Measurements from ENCODE around the gene ICAM1.
"Not testable (repeated sequence)": the region's sequence is repeated elsewhere in the genome, so short reads cannot be mapped to it uniquely, and the experiment has no call there.

Gene ICAM1

DNA sequence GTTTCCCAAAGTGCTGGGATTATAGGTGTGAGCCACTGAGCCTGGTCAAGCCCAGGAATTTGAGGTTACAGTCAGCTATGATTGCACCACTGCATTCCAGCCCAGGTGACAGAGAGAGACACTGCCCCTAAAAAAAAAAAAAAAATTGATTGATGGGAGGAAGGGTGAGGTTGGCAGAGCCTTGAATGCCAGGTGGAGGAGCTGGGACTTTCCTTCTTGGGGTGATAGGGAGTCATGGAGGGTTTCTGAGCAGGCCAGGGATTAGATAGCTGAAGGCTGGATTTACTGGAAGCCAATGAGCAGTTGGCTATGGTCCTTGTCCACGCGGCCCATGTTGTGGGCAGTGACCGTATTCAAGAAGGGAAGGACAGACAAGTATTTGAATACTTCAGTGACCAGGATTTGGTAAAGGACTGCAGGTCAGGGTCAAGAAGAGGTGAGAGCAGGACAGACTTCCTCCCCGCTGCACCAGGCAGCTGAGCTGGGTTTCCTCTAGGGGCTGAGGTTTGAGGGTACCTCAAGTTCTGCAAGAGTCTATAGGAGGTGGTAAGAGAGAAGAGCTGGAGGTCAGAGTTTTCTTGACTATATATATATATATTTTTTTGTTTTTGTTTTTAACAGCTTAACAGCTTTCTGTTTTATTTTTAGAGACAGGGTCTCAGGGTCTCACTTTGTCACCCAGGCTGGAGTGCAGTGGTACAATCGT, 9.0 kb downstream of the ICAM1 start:
- no peak for TF ChIP-seq ZFX (IDR thresholded peaks at IDR 0.05)
- TF ChIP-seq, protein P1, sequence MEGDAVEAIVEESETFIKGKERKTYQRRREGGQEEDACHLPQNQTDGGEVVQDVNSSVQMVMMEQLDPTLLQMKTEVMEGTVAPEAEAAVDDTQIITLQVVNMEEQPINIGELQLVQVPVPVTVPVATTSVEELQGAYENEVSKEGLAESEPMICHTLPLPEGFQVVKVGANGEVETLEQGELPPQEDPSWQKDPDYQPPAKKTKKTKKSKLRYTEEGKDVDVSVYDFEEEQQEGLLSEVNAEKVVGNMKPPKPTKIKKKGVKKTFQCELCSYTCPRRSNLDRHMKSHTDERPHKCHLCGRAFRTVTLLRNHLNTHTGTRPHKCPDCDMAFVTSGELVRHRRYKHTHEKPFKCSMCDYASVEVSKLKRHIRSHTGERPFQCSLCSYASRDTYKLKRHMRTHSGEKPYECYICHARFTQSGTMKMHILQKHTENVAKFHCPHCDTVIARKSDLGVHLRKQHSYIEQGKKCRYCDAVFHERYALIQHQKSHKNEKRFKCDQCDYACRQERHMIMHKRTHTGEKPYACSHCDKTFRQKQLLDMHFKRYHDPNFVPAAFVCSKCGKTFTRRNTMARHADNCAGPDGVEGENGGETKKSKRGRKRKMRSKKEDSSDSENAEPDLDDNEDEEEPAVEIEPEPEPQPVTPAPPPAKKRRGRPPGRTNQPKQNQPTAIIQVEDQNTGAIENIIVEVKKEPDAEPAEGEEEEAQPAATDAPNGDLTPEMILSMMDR (conservative IDR thresholded peaks at IDR 0.05) = no peak
- H3K27ac ChIP-seq = no peak overlapping the region

DNA sequence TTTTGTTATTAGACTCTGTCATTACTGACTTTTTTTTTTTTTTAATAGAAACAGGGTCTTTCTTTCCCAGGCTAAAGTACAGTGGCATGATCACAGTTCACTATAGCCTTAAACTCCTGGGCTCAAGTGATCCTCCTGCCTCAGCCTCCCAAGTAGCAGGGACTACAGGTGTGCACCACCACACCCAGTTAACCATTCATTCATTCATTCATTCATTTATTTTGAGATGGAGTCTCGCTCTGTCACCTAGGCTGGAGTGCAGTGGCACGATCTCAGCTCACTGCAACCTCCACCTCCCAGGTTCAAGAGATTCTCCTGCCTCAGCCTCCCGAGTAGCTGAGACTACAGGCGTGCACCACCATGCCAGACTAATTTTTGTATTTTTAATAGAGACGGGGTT, 11.1 kb downstream of the ICAM1 start:
- H3K27ac ChIP-seq = not testable (repeated sequence)

DNA sequence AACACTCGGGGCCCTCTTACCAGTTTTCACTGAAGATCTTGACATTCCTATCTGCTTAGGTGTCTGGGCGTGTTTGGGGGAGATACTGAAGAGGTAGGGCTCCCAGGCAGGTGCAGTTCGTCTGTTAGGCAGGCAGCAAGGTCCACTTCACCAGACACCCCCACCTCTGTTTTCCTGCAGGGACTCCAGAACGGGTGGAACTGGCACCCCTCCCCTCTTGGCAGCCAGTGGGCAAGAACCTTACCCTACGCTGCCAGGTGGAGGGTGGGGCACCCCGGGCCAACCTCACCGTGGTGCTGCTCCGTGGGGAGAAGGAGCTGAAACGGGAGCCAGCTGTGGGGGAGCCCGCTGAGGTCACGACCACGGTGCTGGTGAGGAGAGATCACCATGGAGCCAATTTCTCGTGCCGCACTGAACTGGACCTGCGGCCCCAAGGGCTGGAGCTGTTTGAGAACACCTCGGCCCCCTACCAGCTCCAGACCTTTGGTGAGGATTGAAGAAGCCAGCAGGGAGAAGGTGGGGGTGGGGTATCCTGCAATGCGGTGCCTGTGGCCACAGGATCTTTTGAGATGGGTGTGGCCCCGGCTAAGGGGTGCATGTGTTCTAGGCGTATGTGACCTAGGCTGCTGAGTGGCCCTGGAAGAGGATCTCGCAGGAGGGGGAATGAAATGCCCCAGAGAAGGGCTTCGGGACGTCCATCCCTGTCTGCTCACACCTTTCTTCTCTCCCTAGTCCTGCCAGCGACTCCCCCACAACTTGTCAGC, 12.6 kb downstream of the ICAM1 start:
- no peak overlapping the region for H3K27ac ChIP-seq
- TF ChIP-seq, protein P1 (conservative IDR thresholded peaks at IDR 0.05) = no peak
- TF ChIP-seq ZFX (IDR thresholded peaks at IDR 0.05) = no peak

DNA sequence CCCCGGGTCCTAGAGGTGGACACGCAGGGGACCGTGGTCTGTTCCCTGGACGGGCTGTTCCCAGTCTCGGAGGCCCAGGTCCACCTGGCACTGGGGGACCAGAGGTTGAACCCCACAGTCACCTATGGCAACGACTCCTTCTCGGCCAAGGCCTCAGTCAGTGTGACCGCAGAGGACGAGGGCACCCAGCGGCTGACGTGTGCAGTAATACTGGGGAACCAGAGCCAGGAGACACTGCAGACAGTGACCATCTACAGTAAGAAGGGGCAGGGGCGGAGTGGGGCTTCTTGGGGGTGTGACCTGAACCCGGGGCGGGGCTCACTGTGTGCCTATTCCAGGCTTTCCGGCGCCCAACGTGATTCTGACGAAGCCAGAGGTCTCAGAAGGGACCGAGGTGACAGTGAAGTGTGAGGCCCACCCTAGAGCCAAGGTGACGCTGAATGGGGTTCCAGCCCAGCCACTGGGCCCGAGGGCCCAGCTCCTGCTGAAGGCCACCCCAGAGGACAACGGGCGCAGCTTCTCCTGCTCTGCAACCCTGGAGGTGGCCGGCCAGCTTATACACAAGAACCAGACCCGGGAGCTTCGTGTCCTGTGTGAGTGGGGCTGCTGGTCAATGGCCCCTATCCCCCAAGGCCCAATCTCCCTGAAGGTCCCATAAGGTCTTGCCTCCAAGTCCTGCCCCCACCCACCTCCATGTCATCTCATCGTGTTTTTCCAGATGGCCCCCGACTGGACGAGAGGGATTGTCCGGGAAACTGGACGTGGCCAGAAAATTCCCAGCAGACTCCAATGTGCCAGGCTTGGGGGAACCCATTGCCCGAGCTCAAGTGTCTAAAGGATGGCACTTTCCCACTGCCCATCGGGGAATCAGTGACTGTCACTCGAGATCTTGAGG, 13.4 kb downstream of the ICAM1 start:
- H3K27ac ChIP-seq = no peak overlapping the region
- TF ChIP-seq, protein P1 (conservative IDR thresholded peaks at IDR 0.05) = no peak
- TF ChIP-seq ZFX (IDR thresholded peaks at IDR 0.05) = no peak

DNA sequence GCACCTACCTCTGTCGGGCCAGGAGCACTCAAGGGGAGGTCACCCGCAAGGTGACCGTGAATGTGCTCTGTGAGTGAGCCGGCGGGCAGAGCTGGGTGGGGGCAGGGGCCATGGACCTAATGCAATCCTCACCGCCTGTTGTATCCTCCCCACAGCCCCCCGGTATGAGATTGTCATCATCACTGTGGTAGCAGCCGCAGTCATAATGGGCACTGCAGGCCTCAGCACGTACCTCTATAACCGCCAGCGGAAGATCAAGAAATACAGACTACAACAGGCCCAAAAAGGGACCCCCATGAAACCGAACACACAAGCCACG, 14.0 kb downstream of the ICAM1 start:
- H3K27ac ChIP-seq = no peak overlapping the region
- TF ChIP-seq, protein P1 (conservative IDR thresholded peaks at IDR 0.05) = no peak
- TF ChIP-seq ZFX (IDR thresholded peaks at IDR 0.05) = no peak

DNA sequence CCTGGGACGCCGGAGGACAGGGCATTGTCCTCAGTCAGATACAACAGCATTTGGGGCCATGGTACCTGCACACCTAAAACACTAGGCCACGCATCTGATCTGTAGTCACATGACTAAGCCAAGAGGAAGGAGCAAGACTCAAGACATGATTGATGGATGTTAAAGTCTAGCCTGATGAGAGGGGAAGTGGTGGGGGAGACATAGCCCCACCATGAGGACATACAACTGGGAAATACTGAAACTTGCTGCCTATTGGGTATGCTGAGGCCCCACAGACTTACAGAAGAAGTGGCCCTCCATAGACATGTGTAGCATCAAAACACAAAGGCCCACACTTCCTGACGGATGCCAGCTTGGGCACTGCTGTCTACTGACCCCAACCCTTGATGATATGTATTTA, 14.5 kb downstream of the ICAM1 start:
- no peak for TF ChIP-seq ZFX (IDR thresholded peaks at IDR 0.05)
- TF ChIP-seq, protein P1 (conservative IDR thresholded peaks at IDR 0.05) = no peak
- H3K27ac ChIP-seq = no peak overlapping the region

DNA sequence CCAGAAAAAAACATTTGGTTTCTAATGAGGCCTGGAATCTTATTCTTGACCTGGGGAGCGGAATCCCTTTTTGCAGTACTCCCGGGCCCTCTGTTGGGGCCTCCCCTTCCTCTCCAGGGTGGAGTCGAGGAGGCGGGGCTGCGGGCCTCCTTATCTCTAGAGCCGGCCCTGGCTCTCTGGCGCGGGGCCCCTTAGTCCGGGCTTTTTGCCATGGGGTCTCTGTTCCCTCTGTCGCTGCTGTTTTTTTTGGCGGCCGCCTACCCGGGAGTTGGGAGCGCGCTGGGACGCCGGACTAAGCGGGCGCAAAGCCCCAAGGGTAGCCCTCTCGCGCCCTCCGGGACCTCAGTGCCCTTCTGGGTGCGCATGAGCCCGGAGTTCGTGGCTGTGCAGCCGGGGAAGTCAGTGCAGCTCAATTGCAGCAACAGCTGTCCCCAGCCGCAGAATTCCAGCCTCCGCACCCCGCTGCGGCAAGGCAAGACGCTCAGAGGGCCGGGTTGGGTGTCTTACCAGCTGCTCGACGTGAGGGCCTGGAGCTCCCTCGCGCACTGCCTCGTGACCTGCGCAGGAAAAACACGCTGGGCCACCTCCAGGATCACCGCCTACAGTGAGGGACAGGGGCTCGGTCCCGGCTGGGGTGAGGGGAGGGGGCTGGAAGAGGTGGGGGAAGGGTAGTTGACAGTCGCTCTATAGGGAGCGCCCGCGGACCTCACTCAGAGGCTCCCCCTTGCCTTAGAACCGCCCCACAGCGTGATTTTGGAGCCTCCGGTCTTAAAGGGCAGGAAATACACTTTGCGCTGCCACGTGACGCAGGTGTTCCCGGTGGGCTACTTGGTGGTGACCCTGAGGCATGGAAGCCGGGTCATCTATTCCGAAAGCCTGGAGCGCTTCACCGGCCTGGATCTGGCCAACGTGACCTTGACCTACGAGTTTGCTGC, 16.1 kb downstream of the ICAM1 start, which contains the start of gene ICAM4:
ICAM4 (plus strand) TSS at position 153 of the 935 bp plus-strand sequence; CDS start at position 211, 58 bp downstream.
- no peak for TF ChIP-seq ZFX (IDR thresholded peaks at IDR 0.05)
- TF ChIP-seq, protein P1 (conservative IDR thresholded peaks at IDR 0.05) = no peak
- no peak within 1 kb of the TSS for H3K27ac ChIP-seq
